ENCODE measurements around the gene CASTOR1. TPM values are rescaled to one million over a fixed set of nuclear protein-coding genes. Genes with fewer than 3 reads are reported as not detected.

CASTOR1 gene
- total and polyA plus RNA-seq, 2 donors (not counting 3 experiments of a cell fraction or from before 2014, with no cell fraction given): 8.1 to 26.8 TPM

DNA sequence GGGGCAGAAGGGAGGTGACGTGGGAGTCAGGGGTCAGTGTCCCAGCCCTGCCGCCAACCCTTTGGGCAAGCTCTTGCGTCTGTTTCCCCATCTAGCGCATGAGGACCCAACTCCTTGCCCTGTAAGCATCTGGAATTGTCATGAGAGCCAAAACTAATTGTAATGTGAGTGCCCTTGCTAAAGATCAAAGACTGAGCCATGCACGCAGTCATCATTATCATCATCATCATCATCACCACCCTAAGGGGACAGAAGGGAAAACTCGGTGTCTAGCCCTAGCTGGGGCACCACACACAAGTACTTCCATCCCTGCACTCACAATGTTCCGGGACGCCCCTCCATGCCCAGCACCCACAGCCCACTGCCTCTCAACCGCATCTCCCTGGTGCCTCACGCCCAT is 45.2 kb downstream of the CASTOR1 start:
- Histone ChIP-seq H3K4me1 (ENCODE audit: control insufficient read depth, extremely low read depth, insufficient read depth, low read length) (peaks cover 11% of the 10 kb centered on the region), H3K4me2 (ENCODE audit: insufficient read depth, low read length) (no peak overlapping the region), H3K27ac (ENCODE audit: insufficient read depth, low read depth, low read length) (no peak overlapping the region), H3K9ac (replicated peaks; ENCODE audit: extremely low read depth, insufficient read depth, low read length) (no peak overlapping the region), H3K9me1 (replicated peaks; ENCODE audit: control insufficient read depth, extremely low read depth, insufficient read depth, low read length) (no peaks in the 10 kb centered on the region), H3K9me3 (replicated peaks; ENCODE audit: control insufficient read depth, insufficient read depth, low read length) (no peaks in the 10 kb centered on the region), H4K20me1 (replicated peaks; ENCODE audit: control insufficient read depth, extremely low read depth, insufficient read depth, low read length) (no peaks in the 10 kb centered on the region), H3K79me2 (ENCODE audit: control insufficient read depth, insufficient read depth, low read length) (no peaks in the 10 kb centered on the region), H3K27me3 (ENCODE audit: control insufficient read depth in 2 of 2, insufficient read depth in 2 of 2, low read length in 2 of 2) (peaks cover 22 to 25% of the 10 kb centered on the region in 2 experiments), H3K4me3 (replicated peaks in 1 of 3; ENCODE audit: insufficient read depth in 1 of 3, low read depth in 1 of 3, low read length in 3 of 3) (no peak overlapping the region), H2AFZ (ENCODE audit: low read depth, low read length) (no peak overlapping the region), H3K36me3 (ENCODE audit: control insufficient read depth in 2 of 2, extremely low read depth in 1 of 2, insufficient read depth in 2 of 2, low read length in 2 of 2) (no peaks in the 10 kb centered on the region)
- intact Hi-C loops (cut with micrococcal nuclease) (no loop called here), dilution Hi-C loops (cut with MboI; ENCODE audit: extremely low pct_ligation_motif_present, low sequenced_read_pairs) (no loop called here)
- DNase-seq (ENCODE audit: low read depth, low spot score) (no peak), FAIRE-seq (no peak)
- POLR2A ChIA-PET: no interaction called here
- BruUV-seq (replicated peaks): no TSS peak
- CTCF ChIA-PET: interaction anchor here (0.5 to 1.1 kb wide), 2 partner anchors 35 to 376 kb away, joined by 3 read pairs; no protein-coding TSS in a partner anchor
- no peak for TF ChIP-seq MYC (IDR thresholded peaks at IDR 0.05; ENCODE audit: low read depth, low read length)
- TF ChIP-seq EZH2 (IDR thresholded peaks at IDR 0.05; ENCODE audit: borderline replicate concordance, low read depth, low read length, severe bottlenecking): no peak
- TF ChIP-seq, protein P1, sequence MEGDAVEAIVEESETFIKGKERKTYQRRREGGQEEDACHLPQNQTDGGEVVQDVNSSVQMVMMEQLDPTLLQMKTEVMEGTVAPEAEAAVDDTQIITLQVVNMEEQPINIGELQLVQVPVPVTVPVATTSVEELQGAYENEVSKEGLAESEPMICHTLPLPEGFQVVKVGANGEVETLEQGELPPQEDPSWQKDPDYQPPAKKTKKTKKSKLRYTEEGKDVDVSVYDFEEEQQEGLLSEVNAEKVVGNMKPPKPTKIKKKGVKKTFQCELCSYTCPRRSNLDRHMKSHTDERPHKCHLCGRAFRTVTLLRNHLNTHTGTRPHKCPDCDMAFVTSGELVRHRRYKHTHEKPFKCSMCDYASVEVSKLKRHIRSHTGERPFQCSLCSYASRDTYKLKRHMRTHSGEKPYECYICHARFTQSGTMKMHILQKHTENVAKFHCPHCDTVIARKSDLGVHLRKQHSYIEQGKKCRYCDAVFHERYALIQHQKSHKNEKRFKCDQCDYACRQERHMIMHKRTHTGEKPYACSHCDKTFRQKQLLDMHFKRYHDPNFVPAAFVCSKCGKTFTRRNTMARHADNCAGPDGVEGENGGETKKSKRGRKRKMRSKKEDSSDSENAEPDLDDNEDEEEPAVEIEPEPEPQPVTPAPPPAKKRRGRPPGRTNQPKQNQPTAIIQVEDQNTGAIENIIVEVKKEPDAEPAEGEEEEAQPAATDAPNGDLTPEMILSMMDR (IDR thresholded peaks at IDR 0.05; ENCODE audit: extremely low read depth in 1 of 2, insufficient read depth in 1 of 2, low read depth in 1 of 2, low read length in 2 of 2): no peak
- TF ChIP-seq, protein P2, sequence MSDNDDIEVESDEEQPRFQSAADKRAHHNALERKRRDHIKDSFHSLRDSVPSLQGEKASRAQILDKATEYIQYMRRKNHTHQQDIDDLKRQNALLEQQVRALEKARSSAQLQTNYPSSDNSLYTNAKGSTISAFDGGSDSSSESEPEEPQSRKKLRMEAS (IDR thresholded peaks at IDR 0.05; ENCODE audit: insufficient read depth, insufficient read length): no peak
- no peak for TF ChIP-seq POLR2A (IDR thresholded peaks at IDR 0.05; ENCODE audit: low read depth, low read length)
- TF ChIP-seq POLR2AphosphoS5 (IDR thresholded peaks at IDR 0.05; ENCODE audit: insufficient read depth, low read depth, low read length): no peak
- TF ChIP-seq FOS (IDR thresholded peaks at IDR 0.05; ENCODE audit: borderline replicate concordance, insufficient read depth, low read length): no peak
- no peak for TF ChIP-seq JUN (IDR thresholded peaks at IDR 0.05; ENCODE audit: borderline replicate concordance, insufficient read depth, insufficient read length, low read depth)
- TF ChIP-seq GATA2 (IDR thresholded peaks at IDR 0.05; ENCODE audit: insufficient read depth, insufficient read length, low read depth, low read length): no peak

All from endothelial cell of umbilical vein (primary cell).